SU-DHL-6 (cell line): ENCODE measurements around the gene PEX16.

Source experiments
- CTCF ChIP-seq: fragments of 200-600 bp; sonication (generic); IDR thresholded peaks from one replicate; pipeline ENCODE4 v1.5.1; 2017; ENCODE audit warnings: antibody characterized with exemption, mild to moderate bottlenecking, low read length, moderate library complexity; ENCODE audit not compliant: insufficient read depth, poor library complexity, severe bottlenecking
- EZH2phosphoT487 ChIP-seq: fragments of 200-600 bp; sonication (generic), shearing (Covaris generic); conservative IDR thresholded peaks from 2 replicates; pipeline ENCODE4 v1.6.1; 2018; ENCODE audit warnings: mild to moderate bottlenecking, antibody characterized with exemption, low read length, moderate library complexity, mixed read lengths

DNA sequence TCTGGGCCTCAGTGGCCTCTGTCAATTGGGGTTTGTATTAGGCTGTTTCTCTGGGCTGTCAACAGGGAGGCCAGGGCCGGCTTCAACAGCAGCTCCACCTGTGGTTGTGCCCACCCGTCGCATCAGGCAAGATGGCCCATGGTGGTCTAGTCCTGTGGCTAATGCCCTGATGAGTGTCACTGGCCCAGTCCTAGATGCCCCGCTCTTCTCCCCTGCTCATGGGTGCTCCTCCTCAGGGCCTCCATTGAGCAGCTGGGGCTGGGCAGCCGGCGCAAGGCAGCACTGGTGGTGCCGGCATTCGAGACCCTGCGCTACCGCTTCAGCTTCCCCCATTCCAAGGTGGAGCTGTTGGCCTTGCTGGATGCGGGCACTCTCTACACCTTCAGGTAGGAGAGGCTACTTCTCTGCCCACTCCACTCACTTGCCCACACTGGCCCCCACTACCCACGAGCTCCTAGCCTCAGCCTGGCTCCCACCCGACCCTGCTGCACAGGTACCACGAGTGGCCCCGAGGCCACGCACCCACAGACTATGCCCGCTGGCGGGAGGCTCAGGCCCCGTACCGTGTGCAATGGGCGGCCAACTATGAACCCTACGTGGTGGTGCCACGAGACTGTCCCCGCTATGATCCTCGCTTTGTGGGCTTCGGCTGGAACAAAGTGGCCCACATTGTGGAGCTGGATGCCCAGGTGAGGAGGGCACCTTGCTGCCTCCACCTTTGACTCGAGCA, 10.2 kb upstream of the PEX16 start:
- TF ChIP-seq CTCF, result no peak
- TF ChIP-seq EZH2phosphoT487, result no peak
